T1000 (cell line): ENCODE measurements around the gene USP15.

ENCODE experiments used
- DNase-seq: peaks from one replicate; lab custom pipeline; 2025; ENCODE audit warnings: mixed read lengths; lab: John Stamatoyannopoulos, UW

USP15 gene

GRCh38 chr12:62282057-62282774 is 22.0 kb downstream of the USP15 start:
- DNase-seq: no peak

GRCh38 chr12:62284749-62285148 is 24.5 kb downstream of the USP15 start:
- DNase-seq: no peak

GRCh38 chr12:62285284-62285683 is 25.1 kb downstream of the USP15 start:
- no peak for DNase-seq

GRCh38 chr12:62288328-62288727 is 28.1 kb downstream of the USP15 start:
- DNase-seq: no peak

- DNase-seq: no peak
These were observed 30.6 kb downstream of the USP15 start for GRCh38 chr12:62290846-62291245.

GRCh38 chr12:62291864-62292760 is 31.9 kb downstream of the USP15 start:
- DNase-seq: peak; percentile 44

GRCh38 chr12:62292761-62293344 is 32.6 kb downstream of the USP15 start:
- DNase-seq: no peak

- no peak for DNase-seq
These were observed 34.2 kb downstream of the USP15 start for GRCh38 chr12:62294378-62294777.

- no peak for DNase-seq
These were observed 35.8 kb downstream of the USP15 start for GRCh38 chr12:62296001-62296400.

GRCh38 chr12:62297321-62297720 is 37.1 kb downstream of the USP15 start:
- DNase-seq: no peak

GRCh38 chr12:62299617-62300016 is 39.4 kb downstream of the USP15 start:
- DNase-seq: no peak

GRCh38 chr12:62301080-62301798 is 41.0 kb downstream of the USP15 start:
- DNase-seq: no peak

- DNase-seq: no peak
These were observed 41.6 kb downstream of the USP15 start for GRCh38 chr12:62301799-62302133.

- no peak for DNase-seq
These were observed 44.4 kb downstream of the USP15 start for GRCh38 chr12:62304560-62304959.

- no peak for DNase-seq
These were observed 45.6 kb downstream of the USP15 start for GRCh38 chr12:62305778-62306177.

GRCh38 chr12:62306569-62307530 is 46.6 kb downstream of the USP15 start:
- DNase-seq: no peak

- DNase-seq: no peak
These were observed 48.0 kb downstream of the USP15 start for GRCh38 chr12:62308201-62308600.

- DNase-seq: no peak
These were observed 53.6 kb downstream of the USP15 start for GRCh38 chr12:62313727-62314380.

- DNase-seq: no peak
These were observed 56.8 kb downstream of the USP15 start for GRCh38 chr12:62317017-62317416.

- no peak for DNase-seq
These were observed 58.9 kb downstream of the USP15 start for GRCh38 chr12:62319058-62319457.

GRCh38 chr12:62320054-62320453 is 59.9 kb downstream of the USP15 start:
- no peak for DNase-seq
